ENCODE results near the gene TBC1D1.

The TBC1D1 gene

DNA sequence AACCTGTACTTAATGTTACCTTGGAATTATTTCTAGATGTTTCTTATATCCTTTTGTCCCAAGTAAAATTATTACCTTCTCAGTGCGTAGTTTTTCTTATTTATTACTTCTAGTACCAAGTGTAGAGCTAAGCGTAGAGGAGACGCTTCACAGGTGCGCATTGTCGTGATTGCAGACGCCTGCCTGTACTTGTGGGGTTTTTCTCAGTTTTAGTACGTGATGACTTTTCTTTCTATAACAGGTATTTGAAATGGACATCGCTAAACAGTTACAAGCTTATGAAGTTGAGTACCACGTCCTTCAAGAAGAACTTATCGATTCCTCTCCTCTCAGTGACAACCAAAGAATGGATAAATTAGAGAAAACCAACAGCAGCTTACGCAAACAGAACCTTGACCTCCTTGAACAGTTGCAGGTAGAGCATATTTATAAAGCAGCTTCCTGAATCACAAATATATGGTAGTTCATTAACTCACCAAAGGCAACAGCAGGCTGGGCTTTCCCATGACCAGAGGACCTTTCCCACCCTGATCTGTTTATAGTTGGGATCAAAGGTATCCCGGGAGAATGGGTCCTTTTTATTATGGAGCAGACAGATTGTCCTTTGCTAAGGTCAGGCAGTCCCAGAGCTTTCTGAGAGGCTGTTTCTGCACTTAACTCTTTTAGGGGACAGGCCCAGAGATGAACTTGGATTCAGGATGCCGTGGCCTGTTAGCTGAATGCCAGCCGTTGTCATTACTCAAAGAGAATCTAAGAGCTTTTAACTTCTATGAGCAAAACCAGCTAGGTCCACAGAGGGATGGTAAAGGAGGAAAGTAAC is 242.2 kb downstream of the TBC1D1 start:
- DNase-seq = no peak

DNA sequence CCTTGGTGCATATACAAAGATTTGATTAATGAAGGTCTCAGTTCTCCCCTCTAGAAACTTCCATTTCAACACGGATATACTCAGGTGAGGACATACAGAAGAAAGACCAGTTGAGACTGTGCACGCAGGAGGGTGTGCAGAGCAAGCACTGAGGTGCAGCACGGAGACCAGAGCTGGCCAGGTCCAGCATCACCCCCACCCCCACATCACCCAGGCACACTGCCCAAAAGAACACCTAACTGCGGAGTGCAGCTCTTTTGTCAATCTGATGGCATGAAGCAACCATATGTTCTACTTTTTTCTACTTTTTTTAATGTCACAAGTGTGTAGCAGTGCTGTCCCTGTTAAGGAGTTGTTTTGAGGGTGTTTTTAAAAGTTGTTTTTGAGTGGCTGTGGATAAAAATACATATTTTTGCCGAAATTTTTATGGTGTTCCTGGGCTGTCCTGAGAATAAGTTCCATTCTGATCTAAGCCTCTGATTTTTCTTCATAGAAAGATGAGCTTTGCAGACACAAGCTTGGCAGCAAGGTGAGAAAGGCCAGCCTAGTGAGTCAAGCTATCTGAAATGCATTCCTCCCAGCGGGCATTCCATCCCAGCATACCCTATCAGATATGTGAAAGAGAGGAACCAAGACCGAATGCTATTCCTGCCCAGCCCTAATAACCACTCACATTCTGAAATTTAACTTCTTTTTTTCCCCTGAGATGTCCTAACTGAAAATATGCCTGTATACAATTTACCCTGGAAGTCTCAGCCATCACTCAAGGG is 243.0 kb downstream of the TBC1D1 start:
- no peak for DNase-seq

DNA sequence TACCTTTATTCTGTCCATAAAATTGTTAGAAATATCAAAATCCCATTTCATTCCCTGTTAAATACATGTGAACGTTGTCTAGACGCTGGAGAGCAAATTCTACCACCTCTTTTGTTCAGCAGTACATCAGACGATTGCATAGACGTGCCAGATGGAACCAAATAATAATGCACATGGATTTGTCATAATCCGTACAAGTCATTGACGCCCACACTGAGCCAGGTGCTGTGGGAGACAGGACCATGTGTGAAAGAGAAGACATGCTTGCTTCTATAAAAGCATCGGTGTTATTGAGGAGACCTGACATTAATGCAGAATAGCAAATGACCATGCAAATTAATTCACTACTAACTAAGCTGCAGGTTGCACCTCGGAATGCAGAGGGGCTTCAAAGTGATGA is 244.3 kb downstream of the TBC1D1 start:
- DNase-seq = no peak

DNA sequence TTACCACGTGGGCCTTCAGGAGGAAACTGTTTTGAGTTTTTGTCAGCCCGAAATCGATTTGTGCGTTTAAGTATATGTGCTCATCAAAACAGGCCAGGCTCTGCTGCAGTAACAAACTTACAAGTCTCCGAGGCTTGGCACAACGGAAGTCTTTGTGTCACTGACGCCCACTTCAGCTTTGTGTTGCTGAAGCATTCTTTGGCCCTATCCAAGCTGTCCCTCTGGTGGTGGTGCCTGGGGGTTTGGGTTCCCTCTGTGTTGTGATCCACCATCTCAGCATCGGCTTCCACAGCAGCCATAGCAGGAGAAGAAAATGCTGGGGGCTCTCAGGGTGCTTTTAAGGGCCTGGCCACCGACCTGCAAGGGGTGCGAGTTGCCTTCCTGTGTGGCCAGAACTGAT is 245.7 kb downstream of the TBC1D1 start:
- no peak for DNase-seq

DNA sequence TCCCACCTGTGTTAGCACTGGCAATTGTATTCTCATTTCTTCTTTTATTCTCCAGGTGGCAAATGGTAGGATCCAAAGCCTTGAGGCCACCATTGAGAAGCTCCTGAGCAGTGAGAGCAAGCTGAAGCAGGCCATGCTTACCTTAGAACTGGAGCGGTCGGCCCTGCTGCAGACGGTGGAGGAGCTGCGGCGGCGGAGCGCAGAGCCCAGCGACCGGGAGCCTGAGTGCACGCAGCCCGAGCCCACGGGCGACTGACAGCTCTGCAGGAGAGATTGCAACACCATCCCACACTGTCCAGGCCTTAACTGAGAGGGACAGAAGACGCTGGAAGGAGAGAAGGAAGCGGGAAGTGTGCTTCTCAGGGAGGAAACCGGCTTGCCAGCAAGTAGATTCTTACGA is 246.2 kb downstream of the TBC1D1 start:
- no peak for DNase-seq

DNA sequence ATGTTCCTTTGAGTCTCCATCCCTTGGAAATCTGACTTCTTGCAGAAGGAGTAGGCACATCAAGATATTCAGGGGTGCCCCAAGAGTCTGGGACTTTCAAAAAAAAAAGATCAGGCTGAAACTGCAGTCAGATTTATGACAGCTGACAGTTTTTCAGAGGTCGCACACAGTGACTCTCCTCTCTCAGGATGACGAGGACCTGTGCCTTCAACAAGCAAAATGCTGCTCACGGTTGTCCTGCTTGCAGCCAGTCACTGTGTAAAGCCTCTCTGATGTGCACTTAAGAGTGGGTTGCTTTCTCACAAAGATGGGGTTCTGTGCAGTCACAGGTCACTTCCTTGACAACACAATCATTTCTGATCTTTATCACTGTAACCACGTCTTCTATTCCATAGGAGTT is 247.5 kb downstream of the TBC1D1 start:
- no peak for DNase-seq

DNA sequence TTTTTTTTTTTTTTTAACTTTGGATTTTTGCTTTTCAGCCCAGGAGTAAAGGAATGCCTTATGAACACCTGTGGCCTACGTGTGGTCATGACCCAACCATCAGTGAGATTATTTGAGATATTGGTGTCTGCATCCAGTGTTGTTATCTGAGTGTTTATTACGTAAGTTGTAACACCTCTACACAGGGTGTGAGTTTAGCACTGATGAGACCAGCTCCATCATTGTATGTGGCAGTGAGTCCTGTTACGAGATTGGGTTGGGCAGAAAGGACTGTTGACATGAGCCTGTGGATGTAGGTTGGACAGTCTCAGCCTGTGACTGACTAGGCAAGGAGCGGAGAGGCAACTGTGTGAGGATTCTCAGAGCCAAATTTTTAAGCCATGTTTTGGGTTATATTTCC is 248.3 kb downstream of the TBC1D1 start:
- DNase-seq = no peak

DNA sequence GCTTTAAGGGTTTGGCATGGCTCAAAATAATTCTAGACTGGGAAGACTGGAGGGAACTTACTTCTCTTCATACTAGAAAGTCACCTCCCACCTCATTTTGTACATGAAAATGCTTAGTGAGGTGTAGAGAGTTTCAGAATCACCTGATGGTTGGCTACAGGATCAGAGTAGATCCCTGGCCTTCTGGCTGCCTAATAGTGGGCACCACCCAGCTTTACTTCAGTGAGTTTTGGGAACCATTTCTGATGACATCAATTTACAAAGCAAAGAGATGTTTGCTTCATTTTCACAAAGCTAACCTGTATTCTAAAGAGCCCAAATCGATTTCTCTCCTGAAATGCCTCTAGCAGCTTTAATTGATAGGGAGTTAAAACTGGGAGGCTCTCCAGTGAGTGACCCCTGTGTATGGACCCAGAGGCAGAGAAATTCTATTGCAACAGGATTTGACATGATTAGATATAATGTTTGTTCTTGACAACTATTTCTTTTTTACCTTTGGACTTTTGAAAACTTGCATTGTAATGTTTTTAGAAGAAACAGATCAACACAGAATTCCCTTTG is 249.8 kb downstream of the TBC1D1 start:
- no peak for DNase-seq

DNA sequence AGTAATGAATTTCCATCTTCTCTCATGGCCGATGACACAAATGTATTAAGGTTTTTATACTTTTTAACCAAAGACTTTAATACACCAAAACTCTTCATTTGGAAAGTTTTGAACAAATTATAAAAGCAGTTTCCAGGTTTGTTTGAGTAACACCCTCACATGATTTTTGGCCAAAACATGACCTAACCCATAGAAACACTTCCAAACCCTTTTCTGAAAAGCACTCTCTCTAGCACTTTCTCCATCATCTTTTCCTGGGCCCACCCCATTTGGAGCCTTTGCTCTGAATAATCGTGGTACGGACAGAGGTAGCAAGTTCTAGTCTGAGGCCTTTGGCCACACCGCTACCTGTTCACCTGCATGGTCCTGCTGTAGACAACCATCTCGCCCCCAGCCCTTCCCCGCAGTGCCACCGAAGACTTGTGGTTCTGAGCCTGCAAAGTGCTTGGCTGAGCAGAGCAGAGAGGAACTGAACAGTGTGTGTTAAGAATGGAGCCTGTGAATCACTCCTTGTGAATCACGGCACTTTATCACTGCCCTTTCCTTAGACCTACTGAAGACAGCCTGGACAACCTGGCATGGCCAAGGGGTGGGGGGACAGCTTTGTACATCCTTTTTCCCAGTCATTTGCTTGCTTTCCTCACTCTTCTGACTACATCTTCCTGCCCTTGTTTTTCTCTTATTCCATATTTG is 251.1 kb downstream of the TBC1D1 start:
- no peak for DNase-seq

DNA sequence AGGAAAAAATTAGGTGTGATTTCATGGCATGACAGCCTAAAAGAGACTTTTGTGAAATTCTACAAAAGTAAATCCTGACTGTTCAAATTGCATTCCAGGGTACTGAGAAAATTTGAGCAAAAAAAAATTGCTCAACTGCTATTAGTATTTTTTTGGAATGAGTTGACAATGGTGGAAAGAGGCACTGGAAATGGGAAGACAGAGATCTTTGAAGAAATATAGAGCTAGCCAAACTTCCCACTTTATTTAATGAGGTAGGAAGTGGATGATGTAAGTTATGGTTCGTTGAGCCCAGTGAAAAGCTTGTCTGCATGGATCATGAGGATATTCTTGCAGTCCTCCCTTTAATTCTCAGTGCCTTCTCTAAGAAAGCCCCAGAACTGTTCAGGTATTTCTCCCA is 253.1 kb downstream of the TBC1D1 start:
- no peak for DNase-seq

DNA sequence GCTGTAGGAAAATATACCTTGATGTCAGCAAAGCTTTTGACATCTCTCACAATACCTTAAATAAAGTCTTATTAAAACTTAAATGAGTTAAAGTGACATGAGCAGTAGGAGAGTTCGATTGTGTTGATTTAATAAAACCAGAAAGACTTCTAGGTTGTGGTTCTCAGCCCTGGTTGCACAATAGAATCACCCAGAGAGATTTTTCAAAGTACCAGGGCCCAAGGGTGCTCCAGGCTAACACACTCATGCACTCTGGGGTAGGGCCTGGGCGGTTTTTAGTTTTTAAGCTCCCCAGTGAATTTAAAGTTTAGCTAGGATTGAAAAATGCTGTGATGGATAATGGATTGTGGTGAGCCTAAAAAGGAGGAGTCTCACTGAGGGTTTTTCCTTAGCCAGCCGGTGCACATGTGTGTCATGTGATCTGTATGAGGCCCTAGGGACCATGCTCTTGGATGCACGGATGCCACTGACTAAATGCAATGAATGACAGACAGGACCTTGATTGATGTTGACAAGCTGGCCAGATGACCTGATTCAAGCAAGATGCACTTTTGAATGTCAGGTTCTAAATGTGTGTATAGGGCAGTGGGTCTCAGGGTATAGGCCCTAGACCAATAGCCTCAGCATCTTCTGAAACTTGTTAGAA is 254.3 kb downstream of the TBC1D1 start:
- DNase-seq = no peak

DNA sequence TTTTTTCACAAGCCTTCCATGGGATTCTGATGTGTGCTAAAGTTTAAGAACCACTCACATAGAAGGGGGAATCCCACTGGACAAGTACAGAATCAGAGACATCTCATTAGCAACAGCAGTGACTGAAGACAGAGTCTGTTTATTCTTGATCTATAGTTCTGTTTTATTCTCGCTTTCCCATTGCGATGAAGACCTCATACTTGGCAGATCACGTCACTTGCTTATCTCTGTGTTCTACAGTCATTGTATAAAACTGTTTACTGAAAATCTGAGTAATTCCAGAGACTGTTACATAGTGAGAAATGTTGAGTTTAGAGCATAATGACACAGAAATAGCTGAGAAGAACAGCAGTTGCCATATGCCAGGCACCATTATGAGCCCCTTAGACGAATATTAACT is 254.9 kb downstream of the TBC1D1 start:
- DNase-seq = no peak

DNA sequence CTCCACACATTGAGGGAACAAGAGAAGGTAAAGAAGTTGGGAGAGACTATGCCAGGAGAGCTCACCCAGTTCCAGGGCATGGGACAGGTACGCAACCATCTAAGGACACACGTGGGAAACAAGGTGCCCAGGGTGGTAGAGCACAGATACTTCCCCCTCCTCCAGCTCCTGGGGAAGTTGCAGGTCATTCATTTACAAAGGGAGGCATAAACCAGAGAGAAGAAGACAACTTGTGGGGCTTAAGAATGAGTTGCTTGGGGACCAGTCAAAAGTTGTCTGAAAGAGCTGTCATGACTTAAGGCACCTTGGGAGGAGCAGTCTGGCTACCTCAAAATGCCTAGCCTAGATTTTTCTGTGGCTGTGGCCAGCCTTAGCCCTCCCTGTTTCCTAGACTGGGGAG is 255.5 kb downstream of the TBC1D1 start:
- DNase-seq = no peak

DNA sequence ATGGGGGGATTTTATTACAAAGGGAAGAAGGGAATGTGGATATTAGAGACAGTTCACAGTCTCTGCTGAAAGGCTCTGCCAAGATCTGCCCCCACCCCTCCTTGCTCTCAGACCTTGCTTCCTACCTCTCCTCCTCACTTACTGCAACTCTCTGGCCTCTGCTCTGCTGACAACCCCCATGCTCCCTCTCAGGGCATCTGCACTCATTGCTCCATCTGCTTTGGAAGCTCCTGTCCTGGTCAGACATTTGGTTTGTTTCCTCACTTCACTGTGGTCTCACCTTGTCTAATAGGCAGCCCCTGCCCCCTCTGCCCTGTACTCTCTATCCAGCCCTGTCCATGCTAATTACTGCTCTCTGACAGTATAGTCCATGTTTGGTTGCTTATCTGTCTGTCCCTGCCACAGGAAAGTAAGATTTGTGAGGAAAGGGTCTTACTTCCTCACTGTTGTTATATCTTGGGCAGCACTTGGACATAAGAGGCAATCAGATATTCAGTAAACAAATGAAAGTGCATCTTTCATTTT is 258.6 kb downstream of the TBC1D1 start:
- no peak for DNase-seq

DNA sequence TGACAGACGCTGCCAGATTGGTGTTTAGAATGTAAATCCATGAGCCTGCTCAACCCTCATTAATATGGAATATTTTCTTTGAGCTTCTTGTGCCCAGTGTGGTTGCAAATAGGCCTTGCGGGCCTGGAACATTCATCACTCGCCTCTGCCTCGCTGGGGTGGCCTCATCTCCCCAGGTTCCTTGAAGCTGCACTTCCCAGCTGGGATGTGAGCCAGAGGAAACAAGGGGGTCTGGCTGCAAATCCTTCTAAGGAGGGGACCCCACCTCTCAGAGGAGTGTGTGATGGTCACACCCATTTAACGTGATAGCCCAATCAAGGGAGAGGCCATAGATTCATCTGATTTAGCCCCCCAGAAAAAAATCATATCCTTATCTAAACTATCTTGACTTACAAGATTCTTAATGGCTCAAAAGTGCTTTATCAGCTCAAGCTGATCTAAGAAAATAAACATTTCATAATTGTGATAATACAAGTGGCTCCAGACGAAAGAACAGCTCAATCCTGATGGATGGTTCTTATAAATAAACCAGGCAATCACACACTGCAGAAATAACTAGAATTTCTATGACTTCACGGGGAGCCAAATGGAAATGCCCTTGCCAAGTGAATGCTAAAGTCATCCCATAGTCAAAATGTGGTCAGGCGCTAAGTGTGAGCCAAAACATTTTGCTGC is 259.2 kb downstream of the TBC1D1 start:
- DNase-seq = no peak

DNA sequence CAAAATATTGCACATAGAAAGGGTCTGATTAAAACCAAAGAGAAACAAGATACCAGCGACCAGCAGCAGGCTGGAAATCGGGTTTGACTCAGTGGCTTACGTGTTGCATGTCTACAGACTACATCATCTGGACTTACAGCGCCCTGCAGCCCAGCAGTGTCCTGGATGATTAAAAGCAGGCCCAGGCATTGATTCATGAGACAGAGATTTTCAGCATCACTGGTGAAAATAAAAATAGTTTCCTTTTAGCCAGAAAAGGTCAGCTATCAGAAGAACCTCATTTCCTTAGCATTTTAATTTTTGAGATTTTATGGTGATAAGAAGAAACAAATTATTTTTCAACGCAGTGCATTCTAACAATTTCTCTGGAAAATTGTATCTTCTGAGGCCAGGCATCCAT is 259.9 kb downstream of the TBC1D1 start:
- DNase-seq = no peak

DNA sequence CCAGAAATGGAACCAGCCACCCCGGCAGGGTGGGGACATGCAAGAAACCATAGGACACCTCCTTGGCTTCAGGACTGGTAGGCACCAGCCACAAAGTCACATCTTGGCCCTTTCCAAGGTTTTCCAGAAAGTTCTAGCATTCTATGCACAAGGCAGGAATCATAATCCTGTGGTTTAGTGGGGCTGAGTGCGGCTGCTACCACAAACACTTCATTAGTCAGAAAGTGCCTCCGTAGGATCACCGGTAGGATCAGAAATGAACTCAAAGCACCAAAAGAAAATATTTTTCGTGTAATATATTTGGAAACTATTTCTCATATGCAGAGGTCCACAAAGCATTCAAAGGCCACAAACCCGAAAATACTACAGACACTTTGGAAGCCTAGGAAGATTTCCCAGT is 261.0 kb downstream of the TBC1D1 start:
- no peak for DNase-seq

DNA sequence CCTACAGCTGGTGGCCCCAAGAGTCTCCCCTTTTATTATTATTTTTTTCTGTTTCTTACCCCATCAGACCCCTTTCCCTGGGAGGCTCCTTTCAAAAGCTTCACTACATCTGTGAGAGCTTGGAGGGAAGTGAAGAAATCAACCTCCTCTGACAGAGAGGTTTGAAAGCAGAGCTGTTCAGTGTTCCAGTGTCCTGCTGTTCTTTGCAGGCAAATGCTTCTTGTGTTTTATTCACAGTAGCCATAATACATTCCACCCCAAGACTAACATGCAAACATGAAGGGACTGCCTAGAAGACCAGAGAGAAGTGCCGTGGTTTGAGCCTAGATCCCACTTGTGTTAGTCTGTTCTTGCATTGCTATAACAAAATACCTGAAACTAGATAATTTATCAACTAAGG is 261.4 kb downstream of the TBC1D1 start:
- no peak for DNase-seq

DNA sequence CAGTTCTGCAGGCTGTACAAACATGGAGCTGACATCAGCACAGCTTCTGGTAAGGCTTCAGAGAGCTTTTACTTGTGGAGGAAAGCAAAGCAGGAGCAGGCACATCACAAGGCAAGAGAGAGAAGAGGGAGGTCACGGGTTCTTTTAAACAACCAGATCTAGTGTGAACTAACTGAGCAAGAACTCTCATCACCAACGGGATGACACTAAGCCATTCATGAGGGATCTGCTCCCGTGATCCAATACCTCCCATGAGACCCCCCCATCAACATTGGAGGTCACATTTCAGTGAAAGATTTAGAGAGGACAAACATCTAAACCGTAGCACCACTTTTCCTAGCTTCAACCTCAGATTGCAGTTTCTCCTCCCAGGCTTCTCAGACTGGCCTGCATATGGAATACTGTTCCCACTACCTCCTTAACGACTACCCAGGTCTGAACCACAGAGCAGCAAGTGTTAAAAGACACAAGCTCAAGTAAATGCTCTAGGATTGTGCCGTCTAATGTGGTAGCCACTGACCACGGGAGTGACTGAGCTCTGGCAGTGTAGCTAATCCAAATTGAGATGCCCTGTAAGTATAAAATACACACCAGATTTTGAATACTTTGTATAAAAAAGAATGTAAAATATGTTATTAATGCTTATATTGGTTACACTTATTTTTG is 262.0 kb downstream of the TBC1D1 start:
- DNase-seq = no peak

DNA sequence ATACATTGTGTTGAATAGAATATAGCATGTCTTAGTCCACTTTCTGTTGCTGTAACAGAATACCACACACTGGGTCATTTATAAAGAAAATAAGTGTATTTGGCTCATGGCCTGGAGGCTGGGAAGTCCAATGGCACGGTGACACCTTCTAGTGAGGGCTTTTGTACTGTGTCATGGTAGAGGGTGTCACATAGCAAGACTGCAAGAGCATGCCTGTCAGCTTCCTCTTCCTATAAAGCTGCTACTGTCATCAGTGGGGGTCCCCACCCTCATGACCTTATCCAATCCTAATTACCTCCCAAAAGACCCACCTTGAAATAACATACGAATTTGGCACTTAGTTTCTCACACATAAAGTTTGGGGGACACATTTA is 262.5 kb downstream of the TBC1D1 start:
- no peak for DNase-seq

DNA sequence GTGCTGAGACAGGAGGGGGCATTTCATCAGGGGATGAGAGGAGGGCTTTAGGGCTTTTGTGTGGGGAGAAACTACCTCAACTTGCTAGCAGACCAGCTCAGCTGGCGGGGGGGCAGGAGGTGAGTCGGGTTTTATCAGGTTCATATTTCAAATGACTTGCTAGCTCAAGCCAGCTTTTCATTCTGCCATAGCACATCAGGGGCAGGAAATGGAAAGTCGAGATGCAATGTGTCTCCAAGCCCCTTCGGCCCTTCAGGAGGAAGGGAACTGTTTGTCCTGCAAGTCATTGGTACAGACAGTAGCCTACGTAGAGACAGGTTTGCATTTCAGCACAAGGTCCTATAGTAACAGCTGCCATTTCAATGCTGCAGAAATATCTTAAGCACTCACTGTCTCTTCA is 263.4 kb downstream of the TBC1D1 start:
- DNase-seq = peak; percentile 21

Measured in CD4-positive, alpha-beta T cell treated with Interleukin-6 for 4 hours (primary cell).